ENCODE results near the gene ESYT2. TPM values are rescaled to one million over a fixed set of nuclear protein-coding genes. Genes with fewer than 3 reads are reported as not detected.
A peak's percentile ranks its signal among the peaks of the same experiment; 100 is the strongest.
"Not testable (repeated sequence)": the region's sequence is repeated elsewhere in the genome, so short reads cannot be mapped to it uniquely, and the experiment has no call there.

Gene ESYT2
- total and polyA plus RNA-seq, 7 experiments from 2014 or later = 46.3 to 129 (median 112) TPM

DNA sequence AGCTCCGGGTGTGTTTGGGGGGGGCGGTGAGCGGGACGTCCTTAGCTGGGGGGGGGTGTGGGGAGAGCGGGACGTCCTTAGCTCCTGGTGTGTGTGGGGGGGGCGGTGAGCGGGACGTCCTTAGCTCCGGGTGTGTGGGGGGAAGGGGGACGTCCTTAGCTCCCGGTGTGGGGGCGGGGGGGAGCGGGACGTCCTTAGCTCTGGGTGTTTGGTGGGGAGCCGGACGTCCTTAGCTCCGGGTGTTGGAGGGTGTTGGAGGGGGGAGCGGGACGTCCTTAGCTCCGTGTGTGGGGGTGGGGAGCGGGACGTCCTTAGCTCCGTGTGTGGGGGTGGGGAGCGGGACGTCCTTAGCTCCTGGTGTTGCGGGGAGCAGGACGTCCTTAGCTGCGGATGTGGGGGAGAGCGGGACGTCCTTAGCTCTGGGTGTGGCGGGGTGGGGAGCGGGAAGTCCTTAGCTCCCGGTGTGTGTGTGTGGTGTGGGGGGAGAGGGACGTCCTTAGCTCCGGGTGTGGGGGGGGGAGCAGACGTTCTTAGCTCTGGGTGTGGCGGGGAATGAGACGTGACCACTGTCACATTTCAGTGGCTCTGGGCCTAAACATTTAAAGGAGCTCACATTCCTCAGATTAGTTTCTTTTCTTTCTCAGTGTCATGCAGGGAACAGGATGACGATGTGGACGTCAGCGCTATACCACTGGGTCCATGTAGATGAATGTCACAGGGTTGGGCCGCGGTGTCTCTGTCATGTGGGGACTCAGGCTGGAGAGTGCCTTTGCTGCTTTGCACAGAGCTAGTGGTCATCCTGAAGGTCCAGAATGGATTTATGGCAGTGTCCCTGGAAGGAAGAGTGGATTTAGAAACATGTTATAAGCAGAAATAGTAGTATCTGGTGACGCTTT lies 34.5 kb upstream of the ESYT2 start:
- Histone ChIP-seq H3K9me3 (ENCODE audit: control insufficient read depth in 2 of 3, low read length in 3 of 3) (no peaks in the 10 kb centered on the region), H3K36me3 (ENCODE audit: control insufficient read depth in 2 of 3, insufficient read depth in 3 of 3, low read length in 3 of 3) (peaks cover 0 to 6% (median 0%) of the 10 kb centered on the region in 3 experiments), H3K27me3 (ENCODE audit: control insufficient read depth in 2 of 2, insufficient read depth in 2 of 2, low read length in 2 of 2) (no peaks in the 10 kb centered on the region), H3K4me1 (ENCODE audit: control insufficient read depth in 2 of 2, insufficient read depth in 2 of 2, low read length in 2 of 2) (peaks cover 0 to 22% of the 10 kb centered on the region in 2 donors), H3K27ac (ENCODE audit: low read depth, low read length) (peak overlapping the region; percentile 62), H3K4me3 (ENCODE audit: low read length) (peak overlapping the region; percentile 44)
- H3K9me3 Mint-ChIP-seq = no peaks in the 10 kb centered on the region
- peak overlapping the region; percentile 86 to 98 (median 90) for H3K4me3 Mint-ChIP-seq
- peaks cover 0 to 21% (median 0%) of the 10 kb centered on the region in 5 donors for H3K36me3 Mint-ChIP-seq
- H3K27ac Mint-ChIP-seq = peak overlapping the region; percentile 85 to 98 (median 94)
- no peaks in the 10 kb centered on the region for H3K27me3 Mint-ChIP-seq
- DNase-seq (peak in 8 of 9 donors; percentile 23 to 50 (median 40)), ATAC-seq (peak; percentile 77)
- ChIA-PET POLR2A (interaction anchor here (0.5 to 2.3 kb wide), 12 partner anchors 16 to 158 kb away, joined by 3 to 12 read pairs (median 3); partner anchors contain the start of gene NCAPG2), CTCF (interaction anchor here (0.6 to 1.3 kb wide), 4 partner anchors 16 to 165 kb away, joined by 3 to 4 read pairs (median 3); no protein-coding TSS in a partner anchor)
- intact Hi-C loops (cut with micrococcal nuclease) = loop anchor here in 1 of 2 donors (1.0 to 2.0 kb wide), 4 partner anchors 8 to 61 kb away; partner anchors contain the start of genes DYNC2I1 and ESYT2
- H3K4me1 Mint-ChIP-seq = peaks cover 15 to 72% (median 62%) of the 10 kb centered on the region in 7 donors

DNA sequence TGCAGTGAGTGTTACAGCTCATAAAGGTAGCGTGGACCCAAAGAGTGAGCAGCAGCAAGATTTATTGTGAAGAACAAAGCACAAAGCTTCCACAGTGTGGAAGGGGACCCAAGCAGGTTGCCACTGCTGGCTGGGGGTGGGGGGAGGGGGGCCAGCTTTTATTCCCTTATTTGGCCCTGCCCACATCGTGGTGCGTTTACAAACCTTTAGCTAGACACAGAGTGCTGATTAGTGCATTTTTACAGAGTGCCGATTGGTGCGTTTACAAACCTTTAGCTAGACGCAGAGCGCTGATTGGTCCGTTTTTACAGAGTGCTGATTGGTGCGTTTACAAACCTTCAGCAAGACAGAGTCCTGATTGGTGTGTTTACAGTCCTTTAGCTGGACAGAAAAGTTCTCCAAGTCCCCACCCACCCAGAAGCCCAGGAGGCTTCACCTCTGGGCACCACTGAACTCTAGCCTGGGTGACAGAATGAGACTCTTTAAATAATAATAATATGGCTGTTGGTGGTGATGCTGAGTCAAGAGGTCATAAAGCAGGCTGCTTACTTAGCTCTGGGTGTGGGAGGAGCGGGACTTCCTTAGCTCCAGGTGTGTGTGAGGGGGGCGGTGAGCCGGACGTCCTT lies 33.8 kb upstream of the ESYT2 start:
- H3K9me3 ChIP-seq (ENCODE audit: control insufficient read depth in 2 of 3, low read length in 3 of 3); H3K27me3 Mint-ChIP-seq; H3K36me3 ChIP-seq (ENCODE audit: control insufficient read depth in 2 of 3, insufficient read depth in 3 of 3, low read length in 3 of 3); H3K9me3 Mint-ChIP-seq; H3K27me3 ChIP-seq (ENCODE audit: control insufficient read depth in 2 of 2, insufficient read depth in 2 of 2, low read length in 2 of 2): not testable (repeated sequence)
- Histone ChIP-seq H3K4me3 (ENCODE audit: low read length) (peak overlapping the region; percentile 44), H3K4me1 (ENCODE audit: control insufficient read depth in 2 of 2, insufficient read depth in 2 of 2, low read length in 2 of 2) (peaks cover 0 to 26% of the 10 kb centered on the region in 2 donors), H3K27ac (ENCODE audit: low read depth, low read length) (peak overlapping the region; percentile 62)
- ATAC-seq (peak; percentile 43), DNase-seq (peak in 2 of 9 donors; percentile 11 to 21)
- Mint-ChIP-seq H3K4me3 (peak overlapping the region; percentile 86 to 98 (median 90)), H3K4me1 (peaks cover 16 to 72% (median 67%) of the 10 kb centered on the region in 7 donors), H3K36me3 (peaks cover 0 to 22% (median 0%) of the 10 kb centered on the region in 5 donors), H3K27ac (peak overlapping the region; percentile 85 to 98 (median 90))
- intact Hi-C loops (cut with micrococcal nuclease) = loop anchor here in 1 of 2 donors (1.0 to 2.0 kb wide), 2 partner anchors 34 to 60 kb away; partner anchors contain the start of gene ESYT2
- ChIA-PET POLR2A (interaction anchor here (0.5 to 2.3 kb wide), 10 partner anchors 16 to 1562 kb away, joined by 3 to 12 read pairs (median 3); partner anchors contain the start of gene NCAPG2), CTCF (interaction anchor here (1.1 to 1.3 kb wide), 3 partner anchors 16 to 101 kb away, joined by 3 to 4 read pairs (median 3); no protein-coding TSS in a partner anchor)

DNA sequence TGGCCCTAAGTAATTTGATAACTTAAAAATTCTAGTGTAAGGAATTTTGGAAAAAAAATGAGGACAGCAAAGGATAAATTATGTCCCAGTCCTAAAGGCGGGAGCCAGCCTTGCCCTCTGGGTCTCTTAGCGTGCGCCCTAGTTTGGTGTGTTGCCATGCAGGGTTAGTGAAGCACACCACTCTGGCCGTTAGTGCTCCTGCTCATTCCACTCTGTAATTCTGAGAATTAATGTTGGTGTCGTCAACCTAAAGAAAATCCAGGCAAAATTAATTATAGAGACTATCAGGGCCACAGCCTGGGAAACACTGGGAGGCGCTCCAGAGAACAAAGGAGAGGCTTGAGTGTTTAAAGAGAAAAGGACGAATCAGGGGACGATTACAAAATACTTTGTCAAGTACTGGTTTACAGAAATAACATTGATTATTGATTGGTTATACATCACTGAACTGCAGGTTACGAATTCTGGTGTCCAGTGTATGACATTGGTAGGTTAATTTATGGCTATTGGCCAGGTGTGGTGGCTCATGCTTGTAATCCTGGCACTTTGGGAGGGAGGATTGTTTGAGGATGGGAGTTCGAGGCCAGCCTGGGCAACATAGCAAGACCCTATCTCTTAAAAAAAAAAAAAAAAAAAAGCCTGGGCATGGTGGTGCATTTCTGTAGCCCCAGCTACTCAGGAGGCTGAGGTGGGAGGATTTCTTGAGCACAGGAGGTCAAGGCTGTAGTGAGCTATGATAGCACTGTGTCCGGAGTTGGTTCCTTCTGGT lies 32.8 kb upstream of the ESYT2 start:
- intact Hi-C loops (cut with micrococcal nuclease) = loop anchor here in 1 of 2 donors (2.0 kb wide), 1 partner anchor 59 kb away; no protein-coding TSS in a partner anchor
- Histone ChIP-seq H3K27me3 (ENCODE audit: control insufficient read depth in 2 of 2, insufficient read depth in 2 of 2, low read length in 2 of 2) (no peaks in the 10 kb centered on the region), H3K27ac (ENCODE audit: low read depth, low read length) (no peak overlapping the region), H3K36me3 (ENCODE audit: control insufficient read depth in 2 of 3, insufficient read depth in 3 of 3, low read length in 3 of 3) (no peaks in the 10 kb centered on the region), H3K9me3 (ENCODE audit: control insufficient read depth in 2 of 3, low read length in 3 of 3) (no peaks in the 10 kb centered on the region), H3K4me1 (ENCODE audit: control insufficient read depth in 2 of 2, insufficient read depth in 2 of 2, low read length in 2 of 2) (peaks cover 0 to 34% of the 10 kb centered on the region in 2 donors), H3K4me3 (ENCODE audit: low read length) (no peak overlapping the region)
- no peak for DNase-seq
- no peak for ATAC-seq
- ChIA-PET CTCF (no interaction called here), POLR2A (interaction anchor here (0.6 to 2.2 kb wide), 2 partner anchors 15 to 1561 kb away, joined by 3 to 12 read pairs; no protein-coding TSS in a partner anchor)
- Mint-ChIP-seq H3K27ac (peak overlapping the region; percentile 56 to 98 (median 86)), H3K36me3 (peaks cover 0 to 21% (median 0%) of the 10 kb centered on the region in 5 donors), H3K27me3 (no peaks in the 10 kb centered on the region), H3K9me3 (no peaks in the 10 kb centered on the region), H3K4me3 (peak overlapping the region in 9 of 10 donors; percentile 54 to 97 (median 68)), H3K4me1 (peaks cover 20 to 76% (median 69%) of the 10 kb centered on the region in 7 donors)

DNA sequence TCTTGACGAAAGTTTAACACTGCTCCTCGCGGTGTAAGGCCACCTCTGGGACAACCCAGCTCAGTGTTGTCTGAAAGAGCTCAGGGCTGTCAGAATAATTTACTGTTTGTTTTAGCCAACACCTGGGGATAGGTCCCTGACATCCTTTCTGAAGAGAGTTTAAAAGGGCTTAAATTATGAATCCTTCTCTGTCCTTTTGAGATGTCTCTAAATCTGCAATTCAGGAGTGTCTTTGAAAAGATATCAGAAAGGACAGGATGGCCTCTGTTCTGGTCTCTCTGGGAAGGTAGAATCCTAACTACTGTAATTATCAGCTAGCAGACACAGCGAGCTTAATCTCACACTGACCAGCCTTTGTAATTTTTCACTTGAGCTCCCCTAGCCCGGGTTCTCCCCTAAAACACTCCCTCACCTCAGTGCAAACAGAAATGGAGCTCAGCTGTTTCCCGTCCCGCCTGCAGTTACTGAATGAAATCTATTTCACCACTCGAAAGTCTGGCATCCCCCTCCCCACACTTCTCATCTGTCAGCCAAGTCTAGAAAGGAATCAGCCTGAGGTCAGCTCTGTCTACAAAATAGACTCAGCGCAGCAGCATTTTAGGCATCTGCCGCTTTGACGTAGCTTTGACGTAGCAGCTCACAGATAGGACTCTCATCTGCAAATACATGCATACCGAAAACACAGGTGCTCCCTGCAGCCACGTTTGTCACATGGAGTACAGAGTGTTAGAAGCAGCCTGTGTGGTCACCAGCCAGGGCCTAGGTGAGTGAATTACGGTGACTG lies 31.9 kb upstream of the ESYT2 start:
- H3K27me3 Mint-ChIP-seq = peaks cover 0 to 2% (median 0%) of the 10 kb centered on the region in 5 donors
- POLR2A ChIA-PET = interaction anchor here (0.5 to 1.4 kb wide), 5 partner anchors 13 to 51 kb away, joined by 3 to 4 read pairs (median 3); no protein-coding TSS in a partner anchor

DNA sequence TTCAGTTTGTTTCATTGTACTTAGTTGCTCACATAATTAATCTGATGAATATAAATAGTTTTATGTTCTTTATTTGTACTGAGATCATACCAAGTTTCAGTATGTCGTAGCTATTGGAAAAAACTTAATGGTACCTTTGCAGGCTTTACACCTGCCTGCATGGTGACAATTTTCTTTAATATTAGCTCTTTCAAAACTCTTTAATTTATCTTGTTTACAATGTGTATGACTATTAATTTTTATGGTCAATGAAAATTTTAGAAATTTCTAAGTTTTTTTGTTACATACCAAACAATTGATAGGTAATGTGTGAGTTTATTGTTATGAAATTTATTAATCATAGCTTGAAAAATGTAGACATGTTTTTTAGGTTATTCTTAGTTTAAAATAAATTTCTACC lies 31.1 kb upstream of the ESYT2 start:
- DNase-seq (no peak), ATAC-seq (no peak)
- peaks cover 0 to 4% (median 0%) of the 10 kb centered on the region in 5 donors for H3K27me3 Mint-ChIP-seq
- H3K9me3 Mint-ChIP-seq = no peaks in the 10 kb centered on the region
- Histone ChIP-seq H3K36me3 (ENCODE audit: control insufficient read depth in 2 of 3, insufficient read depth in 3 of 3, low read length in 3 of 3) (no peaks in the 10 kb centered on the region), H3K27me3 (ENCODE audit: control insufficient read depth in 2 of 2, insufficient read depth in 2 of 2, low read length in 2 of 2) (no peaks in the 10 kb centered on the region), H3K4me3 (ENCODE audit: low read length) (no peak overlapping the region), H3K4me1 (ENCODE audit: control insufficient read depth in 2 of 2, insufficient read depth in 2 of 2, low read length in 2 of 2) (peaks cover 0 to 36% of the 10 kb centered on the region in 2 donors), H3K9me3 (ENCODE audit: control insufficient read depth in 2 of 3, low read length in 3 of 3) (no peaks in the 10 kb centered on the region), H3K27ac (ENCODE audit: low read depth, low read length) (no peak overlapping the region)
- H3K4me1 Mint-ChIP-seq = peaks cover 23 to 75% (median 67%) of the 10 kb centered on the region in 7 donors
- no peak overlapping the region for H3K4me3 Mint-ChIP-seq
- POLR2A ChIA-PET = interaction anchor here (1.2 to 1.4 kb wide), 3 partner anchors 13 to 51 kb away, joined by 3 read pairs; no protein-coding TSS in a partner anchor
- H3K27ac Mint-ChIP-seq = peak overlapping the region in 7 of 9 donors; percentile 42 to 98 (median 86)
- H3K36me3 Mint-ChIP-seq = peaks cover 0 to 21% (median 0%) of the 10 kb centered on the region in 5 donors
- intact Hi-C loops (cut with micrococcal nuclease) = no loop called here
- CTCF ChIA-PET = interaction anchor here (0.7 to 1.4 kb wide), 2 partner anchors 16 to 73 kb away, joined by 3 to 5 read pairs; no protein-coding TSS in a partner anchor

More for the DNA sequence above, 31.9 kb upstream of the ESYT2 start:
- Histone ChIP-seq H3K4me3 (ENCODE audit: low read length) (no peak overlapping the region), H3K9me3 (ENCODE audit: control insufficient read depth in 2 of 3, low read length in 3 of 3) (no peaks in the 10 kb centered on the region), H3K36me3 (ENCODE audit: control insufficient read depth in 2 of 3, insufficient read depth in 3 of 3, low read length in 3 of 3) (no peaks in the 10 kb centered on the region), H3K27me3 (ENCODE audit: control insufficient read depth in 2 of 2, insufficient read depth in 2 of 2, low read length in 2 of 2) (no peaks in the 10 kb centered on the region), H3K27ac (ENCODE audit: low read depth, low read length) (peak overlapping the region; percentile 28), H3K4me1 (ENCODE audit: control insufficient read depth in 2 of 2, insufficient read depth in 2 of 2, low read length in 2 of 2) (peaks cover 0 to 36% of the 10 kb centered on the region in 2 donors)
- no peaks in the 10 kb centered on the region for H3K9me3 Mint-ChIP-seq
- no peak for ATAC-seq
- H3K27ac Mint-ChIP-seq = peak overlapping the region in 8 of 9 donors; percentile 21 to 98 (median 71)
- CTCF ChIA-PET = interaction anchor here (1.0 to 1.4 kb wide), 2 partner anchors 14 to 73 kb away, joined by 3 to 5 read pairs; no protein-coding TSS in a partner anchor
- H3K4me3 Mint-ChIP-seq = peak overlapping the region in 2 of 10 donors; percentile 20 to 89
- no peak for DNase-seq
- intact Hi-C loops (cut with micrococcal nuclease) = no loop called here
- H3K4me1 Mint-ChIP-seq = peaks cover 21 to 77% (median 70%) of the 10 kb centered on the region in 7 donors
- peaks cover 0 to 19% (median 0%) of the 10 kb centered on the region in 5 donors for H3K36me3 Mint-ChIP-seq
